Measurements from ENCODE around the gene LZTS2.

GRCh38 chr10:101035314-101035713 is 35.7 kb downstream of the LZTS2 start:
- no peak for TF ChIP-seq CTCF (IDR thresholded peaks at IDR 0.05)
- no peak for TF ChIP-seq POLR2A (IDR thresholded peaks at IDR 0.05)

Data from right lobe of liver (tissue), 4 donors.